ENCODE data around the gene LRP3. TPM values are rescaled to one million over a fixed set of nuclear protein-coding genes. Genes with fewer than 3 reads are reported as not detected.

Gene LRP3
- polyA plus RNA-seq, 2 donors, result 4.1 to 5.7 TPM

DNA sequence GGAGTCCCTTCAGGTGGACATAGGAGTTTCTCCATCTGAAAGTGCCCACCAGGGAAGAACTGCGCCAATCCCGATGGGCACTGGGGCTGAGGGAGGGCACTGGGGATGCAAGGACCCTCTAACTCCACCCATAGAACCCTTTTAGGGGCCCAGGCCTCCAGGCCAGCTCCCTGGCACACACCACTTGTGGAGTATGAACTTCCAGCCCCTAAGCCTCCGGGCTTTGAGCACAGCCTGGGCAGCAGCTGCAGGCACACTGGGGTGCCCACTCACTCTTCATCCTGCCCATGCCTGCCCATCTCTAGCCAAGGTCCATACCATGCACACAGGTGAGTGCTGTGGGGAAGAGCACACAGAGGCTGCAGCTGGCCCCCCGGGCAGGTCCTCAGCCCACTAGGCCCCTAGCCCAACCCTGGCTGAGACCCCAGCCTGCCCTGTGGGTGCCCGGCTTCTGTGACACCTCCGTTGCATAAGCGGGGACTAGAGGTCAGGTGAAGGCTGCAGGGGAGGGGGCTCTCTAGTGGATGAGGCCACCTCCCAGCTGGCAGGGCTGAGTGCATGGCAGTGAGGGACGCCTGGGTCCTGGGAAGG, 46.1 kb downstream of the LRP3 start:
- Histone ChIP-seq H3K27ac (ENCODE audit: low read depth in 2 of 2, low read length in 1 of 2) (no peak overlapping the region), H3K4me1 (ENCODE audit: control insufficient read depth in 2 of 2, insufficient read depth in 2 of 2, low read length in 1 of 2) (peaks cover 0 to 6% of the 10 kb centered on the region in 2 donors), H3K36me3 (ENCODE audit: control insufficient read depth in 2 of 2, insufficient read depth in 2 of 2, low read length in 1 of 2) (no peaks in the 10 kb centered on the region), H3K27me3 (ENCODE audit: control insufficient read depth in 1 of 2, insufficient read depth in 2 of 2, low read length in 2 of 2) (no peaks in the 10 kb centered on the region), H3K9me3 (ENCODE audit: control insufficient read depth in 2 of 2, insufficient read depth in 1 of 2, low read depth in 1 of 2, low read length in 1 of 2) (no peaks in the 10 kb centered on the region), H3K4me3 (ENCODE audit: low read depth in 1 of 2, low read length in 2 of 2) (no peak overlapping the region)
- 81 to 93% methylated on average over 8 of the region's 8 CpGs for WGBS, 2 donors

DNA sequence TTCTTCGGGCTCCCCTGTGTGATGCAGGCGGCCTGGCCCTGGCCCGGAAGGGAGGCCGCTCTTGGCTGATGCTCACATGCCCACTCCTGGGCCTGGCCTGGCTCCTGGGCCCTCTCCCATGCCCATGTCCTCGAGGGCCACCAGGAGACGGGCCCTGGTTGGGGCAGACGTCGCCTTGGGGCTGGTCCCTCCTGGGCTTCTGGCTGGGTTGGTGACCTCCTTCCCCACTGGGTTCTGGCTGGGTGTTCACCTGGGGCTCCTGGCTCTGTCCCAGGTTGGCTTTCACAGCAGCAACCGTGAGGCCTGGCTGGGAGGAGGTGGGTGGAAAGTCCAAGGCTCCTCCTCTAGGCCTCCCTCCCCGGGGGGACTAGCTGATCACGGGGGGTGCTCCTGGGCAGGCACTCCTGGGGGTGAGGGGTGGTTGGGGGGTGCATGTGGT, 47.0 kb downstream of the LRP3 start:
- Histone ChIP-seq H3K9me3 (ENCODE audit: control insufficient read depth in 2 of 2, insufficient read depth in 1 of 2, low read depth in 1 of 2, low read length in 1 of 2) (peaks cover 0 to 3% of the 10 kb centered on the region in 2 donors), H3K36me3 (ENCODE audit: control insufficient read depth in 2 of 2, insufficient read depth in 2 of 2, low read length in 1 of 2) (no peaks in the 10 kb centered on the region), H3K27ac (ENCODE audit: low read depth in 2 of 2, low read length in 1 of 2) (no peak overlapping the region), H3K4me3 (ENCODE audit: low read depth in 1 of 2, low read length in 2 of 2) (no peak overlapping the region), H3K4me1 (ENCODE audit: control insufficient read depth in 2 of 2, insufficient read depth in 2 of 2, low read length in 1 of 2) (peaks cover 0 to 6% of the 10 kb centered on the region in 2 donors), H3K27me3 (ENCODE audit: control insufficient read depth in 1 of 2, insufficient read depth in 2 of 2, low read length in 2 of 2) (no peaks in the 10 kb centered on the region)
- WGBS, 2 donors, result 52 to 60% methylated on average over 11 of the region's 11 CpGs

DNA sequence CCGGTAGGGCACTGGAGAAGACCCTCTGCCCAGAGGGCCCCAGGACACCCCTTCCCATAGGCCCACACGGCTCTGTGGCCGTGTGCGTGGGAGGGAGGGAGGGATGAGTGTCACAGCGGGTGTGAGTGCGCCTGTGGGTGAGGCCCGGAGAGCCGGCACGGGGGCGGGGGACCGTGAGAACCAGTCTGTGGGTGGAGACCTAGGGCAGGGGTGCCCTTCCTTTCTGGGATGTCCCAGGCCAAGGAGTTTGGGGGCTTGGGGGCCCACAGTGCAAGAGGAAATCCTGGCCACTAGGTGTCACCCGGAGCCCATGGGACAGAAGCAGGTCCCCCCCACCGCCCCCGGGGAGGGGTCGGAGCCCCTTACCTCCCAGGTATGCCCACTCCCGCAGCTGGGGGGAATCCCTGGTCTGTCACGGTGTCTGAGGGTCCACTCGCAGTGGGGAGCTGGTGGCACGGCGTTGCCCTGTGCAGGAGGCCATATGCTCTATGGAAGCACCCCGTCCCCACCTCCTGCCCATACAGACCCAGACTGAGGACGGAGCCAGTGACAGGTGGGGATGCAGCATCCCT, 47.5 kb downstream of the LRP3 start:
- H3K9me3 ChIP-seq (ENCODE audit: control insufficient read depth in 2 of 2, insufficient read depth in 1 of 2, low read depth in 1 of 2, low read length in 1 of 2), result peaks cover 0 to 4% of the 10 kb centered on the region in 2 donors
- no peaks in the 10 kb centered on the region for H3K27me3 ChIP-seq (ENCODE audit: control insufficient read depth in 1 of 2, insufficient read depth in 2 of 2, low read length in 2 of 2)
- no peak overlapping the region for H3K27ac ChIP-seq (ENCODE audit: low read depth in 2 of 2, low read length in 1 of 2)
- no peak overlapping the region for H3K4me3 ChIP-seq (ENCODE audit: low read depth in 1 of 2, low read length in 2 of 2)
- no peaks in the 10 kb centered on the region for H3K36me3 ChIP-seq (ENCODE audit: control insufficient read depth in 2 of 2, insufficient read depth in 2 of 2, low read length in 1 of 2)
- 8 to 11% methylated on average over 21 to 22 of the region's 22 CpGs for WGBS, 2 donors
- H3K4me1 ChIP-seq (ENCODE audit: control insufficient read depth in 2 of 2, insufficient read depth in 2 of 2, low read length in 1 of 2), result peaks cover 0 to 6% of the 10 kb centered on the region in 2 donors

DNA sequence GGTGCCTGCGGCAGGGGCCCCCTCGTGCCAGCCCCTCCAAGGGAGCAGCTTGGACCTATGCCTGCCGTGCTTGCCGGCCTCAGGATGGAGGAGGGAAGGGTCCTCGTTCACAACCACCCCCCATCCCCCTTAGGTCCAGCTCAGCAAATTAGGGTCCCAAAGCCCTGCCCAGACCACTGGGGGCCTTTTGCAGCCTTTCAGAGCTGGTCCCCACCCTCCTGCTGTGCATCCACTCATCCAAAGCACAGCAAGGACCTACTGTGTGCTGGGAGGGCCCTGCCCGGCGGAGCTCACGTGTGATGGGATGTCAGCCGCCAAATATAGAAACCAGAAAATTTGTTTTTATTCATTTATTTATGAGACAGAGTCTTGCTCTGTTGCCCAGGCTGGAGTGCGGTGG, 48.0 kb downstream of the LRP3 start:
- 67 to 73% methylated on average over 10 of the region's 10 CpGs for WGBS, 2 donors
- H3K27ac ChIP-seq (ENCODE audit: low read depth in 2 of 2, low read length in 1 of 2), result no peak overlapping the region
- no peaks in the 10 kb centered on the region for H3K36me3 ChIP-seq (ENCODE audit: control insufficient read depth in 2 of 2, insufficient read depth in 2 of 2, low read length in 1 of 2)
- no peaks in the 10 kb centered on the region for H3K27me3 ChIP-seq (ENCODE audit: control insufficient read depth in 1 of 2, insufficient read depth in 2 of 2, low read length in 2 of 2)
- H3K9me3 ChIP-seq (ENCODE audit: control insufficient read depth in 2 of 2, insufficient read depth in 1 of 2, low read depth in 1 of 2, low read length in 1 of 2), result peaks cover 0 to 4% of the 10 kb centered on the region in 2 donors
- H3K4me3 ChIP-seq (ENCODE audit: low read depth in 1 of 2, low read length in 2 of 2), result no peak overlapping the region
- peaks cover 0 to 6% of the 10 kb centered on the region in 2 donors for H3K4me1 ChIP-seq (ENCODE audit: control insufficient read depth in 2 of 2, insufficient read depth in 2 of 2, low read length in 1 of 2)

DNA sequence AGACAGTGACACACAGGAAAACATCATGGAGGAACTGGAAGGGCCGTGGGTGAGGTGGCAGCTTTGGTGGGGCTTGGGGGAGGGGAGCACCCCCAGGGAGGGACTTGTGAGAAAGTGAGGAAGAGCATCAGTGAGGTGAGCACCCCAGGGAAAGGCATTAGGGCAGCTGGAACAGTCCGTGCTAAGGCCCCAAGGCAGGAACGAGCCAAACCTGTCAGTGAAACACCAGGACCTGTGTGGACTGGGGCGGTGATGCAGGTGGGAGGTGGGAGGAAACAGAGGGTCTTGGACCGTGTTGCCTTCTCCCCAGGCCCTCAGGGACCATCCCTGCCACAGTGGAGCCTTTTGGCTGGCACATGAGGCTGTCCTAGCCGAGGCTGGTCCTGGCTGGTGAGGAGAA, 48.8 kb downstream of the LRP3 start:
- Histone ChIP-seq H3K36me3 (ENCODE audit: control insufficient read depth in 2 of 2, insufficient read depth in 2 of 2, low read length in 1 of 2) (no peaks in the 10 kb centered on the region), H3K27ac (ENCODE audit: low read depth in 2 of 2, low read length in 1 of 2) (no peak overlapping the region), H3K4me1 (ENCODE audit: control insufficient read depth in 2 of 2, insufficient read depth in 2 of 2, low read length in 1 of 2) (peaks cover 0 to 6% of the 10 kb centered on the region in 2 donors), H3K4me3 (ENCODE audit: low read depth in 1 of 2, low read length in 2 of 2) (no peak overlapping the region), H3K9me3 (ENCODE audit: control insufficient read depth in 2 of 2, insufficient read depth in 1 of 2, low read depth in 1 of 2, low read length in 1 of 2) (peaks cover 0 to 4% of the 10 kb centered on the region in 2 donors), H3K27me3 (ENCODE audit: control insufficient read depth in 1 of 2, insufficient read depth in 2 of 2, low read length in 2 of 2) (no peaks in the 10 kb centered on the region)
- WGBS, 2 donors, result 71 to 75% methylated on average over 6 of the region's 6 CpGs

DNA sequence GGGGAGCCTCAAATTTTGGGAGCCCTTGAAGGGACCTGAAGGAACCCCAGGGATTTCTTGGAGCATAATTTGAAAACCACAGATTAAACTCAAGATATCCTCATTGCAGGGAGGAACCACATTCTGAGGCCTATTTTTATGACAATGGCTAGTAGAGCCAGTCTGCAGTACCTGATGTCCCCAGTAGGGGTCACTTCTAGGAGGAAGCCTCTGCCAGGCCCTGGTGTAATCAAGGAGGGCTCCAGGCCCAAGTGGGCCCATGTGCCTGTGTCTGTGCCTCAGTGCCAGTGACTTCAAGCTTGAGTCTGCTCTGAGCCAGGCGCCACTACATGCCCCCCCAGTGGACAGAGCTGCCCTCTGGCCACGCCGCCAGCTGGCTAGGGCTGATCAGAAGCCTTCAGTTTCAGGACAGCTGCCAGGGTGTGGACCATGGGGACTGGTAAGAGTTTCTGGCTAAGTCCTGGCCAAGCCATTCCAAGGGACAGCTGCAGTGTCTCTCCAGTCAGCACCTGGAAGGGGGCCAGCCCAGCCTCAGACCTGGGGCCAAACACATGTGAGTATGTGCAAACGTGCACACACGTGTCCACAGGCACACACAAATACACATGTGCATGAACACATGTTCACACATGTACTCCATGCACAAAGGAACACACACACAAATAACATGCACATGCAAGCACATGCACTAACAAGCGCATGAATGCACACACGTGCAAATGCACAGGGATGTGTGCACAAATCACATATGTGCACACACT, 52.0 kb downstream of the LRP3 start:
- Histone ChIP-seq H3K27ac (ENCODE audit: low read depth in 2 of 2, low read length in 1 of 2) (no peak overlapping the region), H3K27me3 (ENCODE audit: control insufficient read depth in 1 of 2, insufficient read depth in 2 of 2, low read length in 2 of 2) (no peaks in the 10 kb centered on the region), H3K9me3 (ENCODE audit: control insufficient read depth in 2 of 2, insufficient read depth in 1 of 2, low read depth in 1 of 2, low read length in 1 of 2) (peaks cover 0 to 6% of the 10 kb centered on the region in 2 donors), H3K4me1 (ENCODE audit: control insufficient read depth in 2 of 2, insufficient read depth in 2 of 2, low read length in 1 of 2) (peaks cover 0 to 4% of the 10 kb centered on the region in 2 donors), H3K4me3 (ENCODE audit: low read depth in 1 of 2, low read length in 2 of 2) (no peak overlapping the region), H3K36me3 (ENCODE audit: control insufficient read depth in 2 of 2, insufficient read depth in 2 of 2, low read length in 1 of 2) (no peaks in the 10 kb centered on the region)
- WGBS, 2 donors, result 67 to 75% methylated on average over 7 of the region's 7 CpGs

DNA sequence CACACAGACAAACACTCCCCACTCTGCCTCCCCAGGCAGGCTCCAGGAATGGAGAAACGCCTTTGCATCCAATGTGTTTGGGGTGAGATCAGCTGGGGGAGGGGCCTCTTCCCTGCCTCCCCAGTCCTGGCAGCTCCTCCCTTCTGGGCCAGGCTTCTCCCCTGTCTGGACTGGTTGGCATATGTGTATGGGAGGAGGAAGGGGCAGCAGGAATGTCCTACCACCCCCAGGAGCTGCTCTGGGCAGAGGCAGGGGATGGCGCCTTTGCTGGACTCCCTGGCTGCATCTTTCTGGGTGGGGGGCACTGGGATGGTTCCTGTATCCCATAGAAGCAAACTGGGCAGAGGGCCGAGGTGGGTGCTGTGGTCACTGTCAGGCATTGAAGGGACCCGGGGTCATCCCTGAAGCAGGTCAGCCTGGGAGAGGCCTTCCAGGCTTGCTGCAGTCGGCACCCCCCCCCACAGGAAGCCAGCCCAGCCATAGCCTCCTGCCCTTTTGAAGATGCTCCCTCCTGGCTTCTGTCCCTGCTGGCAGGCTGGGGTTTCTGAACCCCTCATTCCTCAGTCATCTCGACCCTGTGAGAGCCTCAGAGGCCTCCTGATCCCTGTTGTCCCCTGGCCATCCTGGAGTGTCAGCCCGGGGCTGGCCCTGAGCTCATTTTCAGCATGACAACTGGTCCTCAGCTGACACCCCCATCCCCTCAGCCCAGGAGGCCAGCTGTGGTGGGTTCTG, 52.7 kb downstream of the LRP3 start:
- 70 to 72% methylated on average over 7 of the region's 7 CpGs for WGBS, 2 donors
- Histone ChIP-seq H3K4me3 (ENCODE audit: low read depth in 1 of 2, low read length in 2 of 2) (no peak overlapping the region), H3K27me3 (ENCODE audit: control insufficient read depth in 1 of 2, insufficient read depth in 2 of 2, low read length in 2 of 2) (no peaks in the 10 kb centered on the region)

DNA sequence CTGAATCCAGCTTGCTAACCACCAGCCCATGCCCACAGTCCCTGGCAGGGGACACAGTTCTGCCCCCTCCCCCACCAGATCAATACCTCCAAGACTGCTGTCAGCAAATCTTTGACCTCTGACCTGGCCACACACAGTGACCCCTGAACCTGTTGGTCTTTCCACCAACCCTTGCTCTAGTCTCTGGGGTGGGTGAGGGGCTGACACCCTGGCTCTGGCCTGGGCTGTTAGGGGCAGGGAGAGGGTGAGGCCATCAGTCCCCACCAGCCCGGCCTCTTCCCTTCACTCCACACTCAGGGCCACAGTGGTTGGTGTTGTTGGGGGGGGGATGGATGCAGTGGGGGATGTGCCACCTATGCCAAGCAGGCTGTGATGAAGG, 53.3 kb downstream of the LRP3 start:
- Histone ChIP-seq H3K4me1 (ENCODE audit: control insufficient read depth in 2 of 2, insufficient read depth in 2 of 2, low read length in 1 of 2) (no peaks in the 10 kb centered on the region), H3K4me3 (ENCODE audit: low read depth in 1 of 2, low read length in 2 of 2) (no peak overlapping the region), H3K27me3 (ENCODE audit: control insufficient read depth in 1 of 2, insufficient read depth in 2 of 2, low read length in 2 of 2) (no peaks in the 10 kb centered on the region), H3K27ac (ENCODE audit: low read depth in 2 of 2, low read length in 1 of 2) (no peak overlapping the region), H3K36me3 (ENCODE audit: control insufficient read depth in 2 of 2, insufficient read depth in 2 of 2, low read length in 1 of 2) (no peaks in the 10 kb centered on the region), H3K9me3 (ENCODE audit: control insufficient read depth in 2 of 2, insufficient read depth in 1 of 2, low read depth in 1 of 2, low read length in 1 of 2) (peaks cover 0 to 6% of the 10 kb centered on the region in 2 donors)
- 95 to 100% methylated on average over 1 of the region's 1 CpG for WGBS, 2 donors

More for the DNA sequence above, 52.7 kb downstream of the LRP3 start:
- Histone ChIP-seq H3K36me3 (ENCODE audit: control insufficient read depth in 2 of 2, insufficient read depth in 2 of 2, low read length in 1 of 2) (no peaks in the 10 kb centered on the region), H3K27ac (ENCODE audit: low read depth in 2 of 2, low read length in 1 of 2) (no peak overlapping the region), H3K4me1 (ENCODE audit: control insufficient read depth in 2 of 2, insufficient read depth in 2 of 2, low read length in 1 of 2) (no peaks in the 10 kb centered on the region), H3K9me3 (ENCODE audit: control insufficient read depth in 2 of 2, insufficient read depth in 1 of 2, low read depth in 1 of 2, low read length in 1 of 2) (peaks cover 0 to 6% of the 10 kb centered on the region in 2 donors)

DNA sequence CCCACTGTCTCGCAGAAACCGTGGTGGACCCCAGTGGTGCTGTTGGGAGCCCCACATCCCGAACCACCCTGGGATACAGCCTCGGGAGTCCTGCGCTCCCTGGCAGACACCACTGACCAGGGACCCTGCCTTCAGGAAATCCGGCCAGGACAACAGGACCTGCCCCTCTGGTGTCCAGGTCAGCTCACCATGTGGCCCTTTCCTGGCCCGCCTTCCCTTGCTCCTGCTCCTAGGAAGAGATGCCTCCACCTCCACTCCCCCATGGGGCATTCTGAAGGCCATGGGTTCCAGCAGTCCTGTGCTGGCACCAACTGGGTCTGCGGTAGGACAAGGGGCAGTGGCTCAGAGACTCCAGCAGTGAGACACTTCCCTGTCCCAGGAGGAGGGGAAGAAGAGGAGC, 54.0 kb downstream of the LRP3 start:
- Histone ChIP-seq H3K36me3 (ENCODE audit: control insufficient read depth in 2 of 2, insufficient read depth in 2 of 2, low read length in 1 of 2) (no peaks in the 10 kb centered on the region), H3K27me3 (ENCODE audit: control insufficient read depth in 1 of 2, insufficient read depth in 2 of 2, low read length in 2 of 2) (no peaks in the 10 kb centered on the region), H3K4me1 (ENCODE audit: control insufficient read depth in 2 of 2, insufficient read depth in 2 of 2, low read length in 1 of 2) (peaks cover 0 to 1% of the 10 kb centered on the region in 2 donors), H3K27ac (ENCODE audit: low read depth in 2 of 2, low read length in 1 of 2) (no peak overlapping the region), H3K9me3 (ENCODE audit: control insufficient read depth in 2 of 2, insufficient read depth in 1 of 2, low read depth in 1 of 2, low read length in 1 of 2) (peaks cover 0 to 6% of the 10 kb centered on the region in 2 donors), H3K4me3 (ENCODE audit: low read depth in 1 of 2, low read length in 2 of 2) (no peak overlapping the region)
- 87 to 93% methylated on average over 8 of the region's 8 CpGs for WGBS, 2 donors
